Measurements from ENCODE around the gene CENPP.

CENPP gene

GRCh38 chr9:92402360-92402759, 76.6 kb downstream of the CENPP start:
- DNase-seq (ENCODE audit: low read depth) = no peak

GRCh38 chr9:92402826-92403745, 77.3 kb downstream of the CENPP start:
- DNase-seq (ENCODE audit: low read depth) = no peak
- H3K4me3 ChIP-seq (ENCODE audit: low read depth, low read length) = no peak overlapping the region

More at GRCh38 chr9:92402360-92402759, 76.6 kb downstream of the CENPP start:
- no peak for TF ChIP-seq CTCF (conservative IDR thresholded peaks at IDR 0.05; ENCODE audit: low read depth, low read length)
- no peak overlapping the region for H3K4me3 ChIP-seq (ENCODE audit: low read depth, low read length)

GRCh38 chr9:92404042-92404836, 78.5 kb downstream of the CENPP start, which contains the start of gene OGN:
OGN (minus strand) TSS chr9:92404578; CDS start chr9:92403407, 1,171 bp downstream.
- no peak for TF ChIP-seq CTCF (conservative IDR thresholded peaks at IDR 0.05; ENCODE audit: low read depth, low read length)
- DNase-seq (ENCODE audit: low read depth) = peak; percentile 70
- no peak within 1 kb of the TSS for H3K4me3 ChIP-seq (ENCODE audit: low read depth, low read length)

More at GRCh38 chr9:92402826-92403745, 77.3 kb downstream of the CENPP start:
- TF ChIP-seq CTCF (conservative IDR thresholded peaks at IDR 0.05; ENCODE audit: low read depth, low read length) = no peak

- no peak for TF ChIP-seq CTCF (conservative IDR thresholded peaks at IDR 0.05; ENCODE audit: low read depth, low read length)
- DNase-seq (ENCODE audit: low read depth) = no peak
- no peak overlapping the region for H3K4me3 ChIP-seq (ENCODE audit: low read depth, low read length)
These were observed 80.1 kb downstream of the CENPP start for GRCh38 chr9:92405818-92406217.

- TF ChIP-seq CTCF (conservative IDR thresholded peaks at IDR 0.05; ENCODE audit: low read depth, low read length) = no peak
- peak; percentile 82 for DNase-seq (ENCODE audit: low read depth)
- H3K4me3 ChIP-seq (ENCODE audit: low read depth, low read length) = no peak overlapping the region
These were observed 80.7 kb downstream of the CENPP start for GRCh38 chr9:92406477-92406876.

- TF ChIP-seq CTCF (conservative IDR thresholded peaks at IDR 0.05; ENCODE audit: low read depth, low read length) = no peak
- DNase-seq (ENCODE audit: low read depth) = no peak
- no peak overlapping the region for H3K4me3 ChIP-seq (ENCODE audit: low read depth, low read length)
These were observed 82.1 kb downstream of the CENPP start for GRCh38 chr9:92407818-92408217.
